Right renal cortex interstitium (tissue), 3 donors: ENCODE measurements around the gene SH3D19. TPM values are rescaled to one million over a fixed set of nuclear protein-coding genes. Genes with fewer than 3 reads are reported as not detected.

Experiments
- DNase-seq, 3 donors: peaks; one replicate each; pipeline ENCODE4 v3.0.0-alpha.2; 2013; ENCODE audit warnings: low read depth in 3 of 3, low spot score in 2 of 3
- polyA plus RNA-seq, 3 donors: library from polyadenylated mRNA; unstranded; fragments of 120-200 nt; gene quantifications; one replicate each; pipeline ENCODE4 v1.2.1, GENCODE V29; 2013; ENCODE audit not compliant: insufficient read length in 3 of 3

Gene SH3D19, protein sequence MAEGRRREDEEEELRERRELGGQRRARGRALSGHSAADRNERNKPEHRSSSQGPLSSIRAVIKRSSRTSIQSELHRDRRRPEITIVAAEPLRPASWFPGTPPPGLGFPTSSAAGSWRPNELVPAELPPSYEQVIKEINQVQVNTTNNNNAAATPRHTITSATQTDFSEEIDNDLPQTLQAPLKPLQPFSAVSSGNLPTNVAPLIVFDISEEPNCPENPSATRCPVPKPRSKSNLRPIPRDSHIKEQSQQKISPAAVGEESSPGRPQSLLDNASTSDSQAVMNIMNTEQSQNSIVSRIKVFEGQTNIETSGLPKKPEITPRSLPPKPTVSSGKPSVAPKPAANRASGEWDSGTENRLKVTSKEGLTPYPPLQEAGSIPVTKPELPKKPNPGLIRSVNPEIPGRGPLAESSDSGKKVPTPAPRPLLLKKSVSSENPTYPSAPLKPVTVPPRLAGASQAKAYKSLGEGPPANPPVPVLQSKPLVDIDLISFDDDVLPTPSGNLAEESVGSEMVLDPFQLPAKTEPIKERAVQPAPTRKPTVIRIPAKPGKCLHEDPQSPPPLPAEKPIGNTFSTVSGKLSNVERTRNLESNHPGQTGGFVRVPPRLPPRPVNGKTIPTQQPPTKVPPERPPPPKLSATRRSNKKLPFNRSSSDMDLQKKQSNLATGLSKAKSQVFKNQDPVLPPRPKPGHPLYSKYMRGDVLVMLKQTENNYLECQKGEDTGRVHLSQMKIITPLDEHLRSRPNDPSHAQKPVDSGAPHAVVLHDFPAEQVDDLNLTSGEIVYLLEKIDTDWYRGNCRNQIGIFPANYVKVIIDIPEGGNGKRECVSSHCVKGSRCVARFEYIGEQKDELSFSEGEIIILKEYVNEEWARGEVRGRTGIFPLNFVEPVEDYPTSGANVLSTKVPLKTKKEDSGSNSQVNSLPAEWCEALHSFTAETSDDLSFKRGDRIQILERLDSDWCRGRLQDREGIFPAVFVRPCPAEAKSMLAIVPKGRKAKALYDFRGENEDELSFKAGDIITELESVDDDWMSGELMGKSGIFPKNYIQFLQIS
- polyA plus RNA-seq = 10 to 100 TPM; 25.0 to 27.5 (median 26.9) TPM

DNA sequence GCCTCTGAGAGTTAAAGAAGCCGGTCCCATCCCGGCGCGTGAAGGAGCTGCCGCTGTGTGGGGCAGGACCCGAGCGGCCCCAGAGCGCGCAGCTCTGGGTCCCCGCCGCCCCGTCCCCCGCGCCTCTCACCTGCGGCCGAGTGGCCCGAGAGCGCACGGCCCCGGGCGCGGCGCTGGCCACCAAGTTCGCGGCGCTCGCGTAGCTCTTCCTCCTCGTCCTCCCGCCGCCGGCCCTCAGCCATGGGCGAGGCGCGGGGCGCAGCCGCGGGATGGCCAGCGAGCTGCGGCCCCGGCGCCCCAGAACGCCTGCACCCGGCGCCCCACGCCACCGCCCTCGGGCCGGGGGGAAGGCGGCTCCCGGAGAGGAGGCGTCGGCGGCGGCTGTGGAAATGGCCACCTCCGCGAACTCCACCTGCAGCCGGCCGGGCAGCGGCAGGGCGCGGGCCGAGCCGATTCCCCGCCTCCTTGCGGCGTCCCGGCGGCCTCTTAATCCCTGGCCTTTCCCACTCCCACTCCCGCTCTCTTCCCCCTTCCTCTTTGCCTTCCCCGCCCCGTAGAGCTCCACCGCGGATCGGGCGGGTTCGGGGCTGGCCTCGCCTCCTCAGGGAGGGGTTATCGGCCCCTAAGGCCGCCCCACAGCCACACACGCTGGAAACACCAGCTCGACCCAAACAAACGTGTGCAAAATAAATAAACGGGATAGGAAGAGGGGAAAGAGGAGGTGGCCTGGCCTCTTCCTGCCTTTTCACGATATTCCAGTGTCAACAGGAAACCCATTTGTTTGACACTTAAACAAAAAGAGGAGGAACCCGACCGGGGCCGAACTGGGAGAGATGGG, at the start of gene SH3D19:
TSS of gene SH3D19 (minus strand) at position 495 of the 838 bp plus-strand sequence. CDS start at position 242, 253 bp downstream.
- DNase-seq = peak in 1 of 3 donors; percentile 29

DNA sequence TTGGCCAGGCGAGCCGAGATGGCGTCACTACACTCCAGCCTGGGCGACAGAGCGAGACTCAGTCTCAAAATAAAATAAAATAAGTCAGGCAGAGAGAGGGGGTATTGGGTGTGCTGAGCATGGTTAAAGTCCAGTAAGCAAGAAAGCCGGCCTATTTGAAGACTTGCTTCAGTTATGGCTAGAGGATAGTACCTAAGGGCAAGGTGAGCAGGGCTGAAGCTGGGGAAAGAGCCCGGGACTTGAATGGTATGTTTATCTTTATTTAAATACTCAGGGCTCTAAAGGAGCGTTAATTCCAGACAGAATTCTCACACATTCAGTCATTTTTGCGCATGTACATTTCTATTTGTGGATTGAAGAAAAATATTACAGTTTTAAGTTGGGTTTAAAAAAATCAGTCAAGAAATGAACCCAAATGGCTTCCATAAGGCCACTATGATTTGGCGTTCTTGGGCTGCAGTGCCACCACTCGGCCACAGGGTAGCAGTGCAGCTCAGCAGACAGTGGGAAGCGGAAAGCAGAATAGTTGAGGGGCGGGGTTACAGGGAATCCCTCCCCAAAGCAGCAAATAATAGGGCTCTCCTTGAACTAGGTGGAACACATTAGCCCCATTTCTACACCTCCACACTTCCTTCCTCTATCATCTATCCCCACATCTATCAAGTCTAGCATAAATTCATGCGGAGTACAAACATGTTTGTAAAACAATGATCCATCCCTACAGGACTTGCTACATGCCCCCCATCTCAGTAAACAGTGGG, 37.2 kb upstream of the SH3D19 start:
- peak; percentile 47 to 62 (median 60) for DNase-seq

DNA sequence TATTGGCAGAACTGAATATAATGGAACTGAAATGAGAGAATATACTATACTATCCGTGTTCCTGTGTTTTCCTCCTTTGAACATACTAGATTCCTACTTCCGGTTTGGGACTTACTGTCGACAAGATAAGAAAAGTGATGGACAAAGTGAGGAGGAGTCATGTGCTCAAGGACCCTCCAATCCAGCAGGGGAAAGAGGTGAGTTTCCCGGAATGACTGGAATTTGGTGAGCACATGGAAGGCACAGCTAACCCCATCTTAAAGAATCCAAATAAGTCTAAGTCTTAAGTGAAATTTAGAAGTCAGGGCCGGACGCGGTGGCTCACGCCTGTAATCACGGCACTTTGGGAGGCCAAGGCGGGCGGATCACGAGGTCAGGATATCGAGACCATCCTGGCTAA, 36.6 kb upstream of the SH3D19 start:
- DNase-seq = no peak

DNA sequence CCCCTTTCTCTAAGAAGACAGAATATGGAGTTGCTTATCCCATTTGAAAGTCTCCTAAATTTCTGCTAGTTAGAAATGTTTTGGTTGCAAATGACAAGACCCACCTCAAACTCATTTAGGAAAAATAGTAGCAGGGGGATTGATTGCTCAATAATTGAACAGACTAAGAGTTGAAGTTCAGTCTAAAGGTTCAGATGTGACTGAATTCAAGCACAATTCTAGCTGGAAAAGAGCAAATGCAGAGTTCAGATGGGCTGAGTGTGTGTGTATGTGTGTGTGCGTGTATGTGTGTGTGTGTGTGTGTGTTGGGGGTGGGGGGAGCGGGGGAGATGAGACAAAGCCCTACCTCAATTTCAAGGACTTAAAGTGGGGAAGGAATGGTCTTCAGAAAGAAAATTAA, 35.7 kb upstream of the SH3D19 start:
- no peak for DNase-seq

DNA sequence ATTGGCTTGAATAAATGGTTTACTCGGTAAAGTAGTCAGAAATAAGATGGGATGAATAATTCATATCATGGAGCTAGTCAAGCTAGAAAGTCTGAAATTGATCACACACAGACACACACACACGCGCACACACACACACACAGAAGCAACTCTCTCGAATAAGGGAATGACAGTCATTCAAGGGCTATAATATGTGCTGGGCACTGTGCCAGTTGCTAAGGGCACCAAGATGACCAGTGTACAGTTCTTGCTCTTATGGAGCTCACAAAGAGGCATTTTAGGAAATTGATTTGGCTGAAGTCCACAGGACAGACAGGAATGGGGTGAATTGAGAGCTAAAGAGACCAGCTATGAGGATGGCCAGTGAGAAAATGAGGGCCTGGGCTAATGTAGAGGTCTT, 34.2 kb upstream of the SH3D19 start:
- no peak for DNase-seq

DNA sequence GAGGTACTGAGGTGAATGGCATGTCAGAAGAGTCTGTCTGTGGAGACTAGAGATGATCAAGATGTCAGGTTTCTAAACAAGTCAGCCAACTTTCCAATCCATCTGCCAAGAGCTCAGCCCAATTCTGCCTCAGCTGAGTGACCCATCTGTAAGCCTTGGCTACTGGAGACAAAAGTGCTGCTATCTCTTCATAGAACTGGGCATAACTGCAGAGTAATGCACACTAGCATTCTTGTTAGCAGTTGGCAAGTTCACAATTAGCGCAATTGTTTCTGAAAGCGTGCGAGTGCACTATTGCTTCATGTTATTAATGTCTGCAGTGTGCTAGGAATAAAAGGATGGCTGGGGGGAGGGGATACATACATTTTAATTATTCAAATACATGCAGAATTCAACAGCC, 32.9 kb upstream of the SH3D19 start:
- DNase-seq = no peak

DNA sequence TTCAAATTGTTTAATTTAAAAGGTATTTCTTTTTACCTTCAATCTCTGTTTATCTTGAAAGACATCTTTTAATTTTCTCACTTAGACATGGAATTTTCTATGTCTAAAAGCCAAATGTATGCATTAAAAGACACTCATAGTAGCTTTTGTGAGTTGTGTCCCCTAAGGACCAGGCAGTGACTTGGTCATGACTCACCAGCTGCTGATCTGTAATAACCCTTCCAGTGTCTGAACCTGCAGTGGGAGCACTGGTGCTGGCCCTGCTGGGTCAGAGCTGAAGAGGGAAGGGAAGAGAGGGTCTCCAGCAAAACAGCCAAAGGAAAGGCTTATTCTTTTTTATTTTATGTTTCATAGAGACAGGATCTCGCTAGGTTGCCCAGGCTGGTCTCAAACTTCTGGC, 31.1 kb upstream of the SH3D19 start:
- no peak for DNase-seq

DNA sequence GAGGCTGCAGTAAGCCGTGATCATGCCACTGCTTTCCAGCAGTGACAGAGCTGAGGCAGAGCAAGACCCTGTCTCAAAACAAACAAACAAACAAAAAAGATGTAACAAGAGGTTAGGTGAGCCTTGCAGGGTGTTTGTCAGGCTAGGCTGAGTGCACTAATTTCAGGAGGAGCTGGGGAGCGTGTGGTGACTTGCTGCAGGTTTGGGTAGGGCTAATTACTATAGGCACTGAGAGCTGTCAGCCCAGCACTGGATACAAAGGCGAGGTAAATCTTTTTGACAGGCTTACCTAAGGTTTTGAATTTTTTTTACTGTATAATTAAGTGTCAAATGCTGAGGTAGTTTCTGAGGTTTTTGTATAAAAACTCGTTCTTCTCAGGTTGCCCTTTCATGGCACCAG, 29.8 kb upstream of the SH3D19 start:
- DNase-seq = no peak

DNA sequence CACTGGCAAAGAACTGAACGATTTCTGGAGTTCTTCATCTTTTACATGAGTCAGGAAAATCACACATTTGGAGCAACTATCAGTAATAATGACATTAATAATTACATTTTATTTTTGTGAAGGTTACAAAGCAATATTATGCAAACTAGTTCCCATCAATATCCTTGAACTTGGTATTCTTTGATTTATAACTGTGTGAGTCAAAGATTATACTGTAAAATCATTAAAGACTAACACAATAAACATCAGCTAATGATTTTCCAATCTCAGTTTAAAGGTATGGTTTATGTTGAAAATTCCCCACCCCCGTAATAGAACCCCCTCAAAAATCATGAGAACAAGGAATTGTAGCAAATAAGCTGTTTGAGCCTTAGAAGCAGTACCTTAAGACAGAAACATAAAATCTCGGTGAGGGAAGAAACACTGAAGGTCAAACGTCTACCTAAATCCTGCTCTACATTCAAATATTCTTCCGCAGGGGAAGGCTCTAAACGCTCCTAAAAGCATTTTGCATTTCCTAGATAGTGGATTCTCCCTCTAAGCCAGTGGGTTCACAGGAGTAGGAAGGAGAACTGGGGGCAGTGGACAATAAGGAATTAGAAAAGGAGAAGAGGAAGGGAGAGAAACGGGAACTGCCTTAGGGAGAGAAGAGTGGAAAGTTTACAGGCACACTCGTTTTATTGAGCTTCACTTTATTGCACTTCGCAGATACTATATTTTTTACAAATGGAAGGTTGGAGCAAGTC, 22.3 kb upstream of the SH3D19 start:
- DNase-seq = no peak

DNA sequence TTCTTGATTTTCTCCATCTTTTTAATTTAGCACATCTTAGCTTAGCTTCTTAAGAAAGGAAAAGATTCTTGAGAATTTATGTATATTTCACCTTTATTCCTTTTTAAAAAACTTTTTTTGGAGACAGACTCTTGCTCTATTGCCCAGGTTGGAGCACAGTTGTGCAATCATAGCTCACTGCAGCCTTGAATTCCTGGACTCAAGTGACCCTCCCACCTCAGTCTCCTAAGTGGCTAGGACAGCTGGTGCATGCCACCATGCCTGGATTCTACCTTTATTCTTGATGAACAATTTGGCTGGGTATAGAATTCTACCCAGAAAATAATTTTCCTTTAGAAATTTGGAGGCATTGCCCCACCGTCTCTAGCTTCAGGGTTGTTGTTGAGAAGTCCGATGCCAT, 19.5 kb upstream of the SH3D19 start:
- no peak for DNase-seq

DNA sequence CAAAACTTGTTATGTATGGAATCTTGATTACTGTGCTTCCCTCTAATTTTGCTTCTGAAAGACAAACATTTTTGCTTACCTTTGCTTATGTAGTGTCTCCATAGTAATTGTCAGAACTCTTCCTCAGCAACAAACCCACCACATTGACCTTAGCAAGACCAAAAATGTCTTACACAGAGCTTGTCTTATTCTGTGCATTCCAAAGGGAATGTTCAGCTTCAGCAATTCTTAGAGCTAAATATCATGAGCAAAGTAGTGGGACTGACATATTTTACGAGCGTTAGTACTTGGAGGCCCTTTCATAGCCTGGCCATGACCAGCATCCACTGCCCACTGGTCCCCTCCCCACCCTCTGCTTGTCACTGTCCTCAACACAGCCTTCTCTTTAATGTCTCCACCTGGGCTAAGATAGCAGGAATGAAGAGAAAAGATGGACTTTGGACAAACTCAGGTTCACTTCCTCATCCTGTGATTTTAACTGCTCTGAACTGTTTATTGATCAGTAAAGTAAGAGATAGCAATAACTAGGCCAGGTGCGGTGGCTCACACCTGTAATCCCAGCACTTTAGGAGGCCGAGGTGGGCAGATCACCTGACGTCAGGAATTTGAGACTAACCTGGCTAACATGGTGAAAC, 15.5 kb upstream of the SH3D19 start:
- no peak for DNase-seq

DNA sequence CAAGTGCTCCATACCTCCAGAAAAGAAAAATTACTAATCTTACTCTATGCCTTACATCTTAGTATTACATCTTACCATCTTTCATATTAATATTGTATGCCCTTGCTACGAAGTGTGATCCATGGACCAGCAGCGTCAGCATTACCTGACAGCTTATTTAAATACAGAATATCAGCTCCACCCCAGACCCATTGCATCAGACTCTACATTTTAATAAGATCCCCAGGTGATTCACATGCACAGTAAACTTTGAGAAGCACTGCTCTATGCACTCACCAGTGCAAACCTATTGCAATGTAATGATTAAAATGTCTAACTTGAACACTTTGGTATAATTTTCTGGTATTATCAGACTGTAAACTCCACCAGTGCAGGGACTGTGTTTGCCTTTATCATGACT, 14.1 kb upstream of the SH3D19 start:
- DNase-seq = no peak

DNA sequence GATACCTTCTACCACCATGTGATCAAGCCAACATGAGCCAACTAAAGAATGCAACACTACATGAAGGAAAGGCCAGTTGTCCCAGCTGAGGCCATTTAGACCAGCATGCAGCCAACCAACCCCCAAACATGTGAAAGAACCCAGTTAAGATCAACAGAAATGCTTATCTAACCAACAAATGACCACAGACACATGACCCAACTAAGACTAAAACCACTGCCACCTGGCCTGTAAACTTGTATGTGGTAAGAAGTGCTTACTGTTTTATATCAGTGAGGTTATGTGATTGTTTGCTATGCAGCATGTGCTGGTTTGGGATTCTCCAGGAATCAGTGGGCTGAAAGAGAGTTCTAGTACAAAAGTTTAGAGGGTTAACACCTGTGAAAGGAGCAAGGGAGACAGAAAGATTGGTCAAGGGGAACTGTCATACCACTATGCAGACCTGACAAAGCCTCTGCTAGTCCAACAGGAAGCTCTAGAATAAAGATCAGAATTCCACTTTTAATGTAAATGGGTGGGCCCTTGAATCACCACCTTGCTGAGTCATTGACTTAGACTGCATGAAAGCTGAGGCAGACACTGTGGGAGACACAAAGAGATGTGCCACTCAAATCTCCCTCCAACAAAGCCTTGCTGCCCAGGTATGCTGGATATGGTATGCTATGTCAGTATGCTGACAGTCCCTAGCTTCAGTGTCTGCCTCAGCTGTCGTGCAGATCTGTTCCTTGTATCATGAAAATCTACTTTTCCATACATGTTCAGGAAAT, 6.1 kb upstream of the SH3D19 start:
- DNase-seq = no peak

DNA sequence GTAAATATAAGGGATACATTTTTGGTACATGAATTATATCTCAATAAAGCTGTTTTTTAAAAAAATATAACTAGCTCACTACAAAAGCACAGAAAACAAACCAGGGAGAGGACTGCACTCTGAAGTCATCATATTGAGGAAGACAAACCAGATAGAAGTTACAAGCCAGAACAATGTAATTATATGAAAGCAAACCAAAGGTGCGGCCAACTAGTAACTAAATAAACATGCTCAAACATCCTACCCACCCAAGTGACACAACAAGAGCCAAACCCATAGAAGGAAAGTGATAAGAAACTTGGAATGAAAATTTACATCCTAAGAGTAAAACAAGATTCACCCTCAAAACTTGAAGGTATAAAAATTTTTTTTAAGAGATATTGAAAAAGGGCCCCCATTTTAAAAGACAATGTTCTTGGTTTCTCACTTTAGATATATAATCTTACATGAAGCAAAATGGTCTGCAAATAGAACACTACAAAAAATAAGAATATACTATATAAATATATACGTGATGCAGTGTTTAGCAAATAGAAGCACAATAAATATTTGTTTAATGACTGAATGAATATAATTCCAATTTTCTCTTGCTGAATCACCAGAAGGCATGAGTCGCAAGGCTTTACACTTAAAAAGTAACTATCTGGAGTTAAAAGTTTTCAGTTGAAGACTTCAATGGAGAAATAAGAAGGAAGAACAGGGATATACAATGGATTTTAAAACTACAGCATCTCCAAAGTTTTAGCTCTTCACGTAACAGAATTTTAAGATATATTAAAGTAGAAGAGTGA, 4.0 kb upstream of the SH3D19 start:
- DNase-seq = no peak

DNA sequence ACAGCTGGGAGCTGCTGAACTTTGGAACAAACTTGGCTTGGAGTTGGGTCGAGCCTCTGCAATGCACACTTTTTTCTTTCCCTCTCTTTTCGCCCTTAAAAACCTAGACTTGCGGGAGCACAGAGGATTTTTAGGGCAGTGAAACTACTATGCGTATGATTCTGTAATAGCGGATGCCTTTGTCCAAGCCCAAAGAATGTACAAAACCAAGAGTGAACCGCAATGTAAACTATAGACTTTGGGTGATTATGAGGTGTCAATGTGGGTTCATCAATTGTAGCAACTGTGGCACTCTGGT, 493 bp upstream of the SH3D19 start:
- DNase-seq = no peak

DNA sequence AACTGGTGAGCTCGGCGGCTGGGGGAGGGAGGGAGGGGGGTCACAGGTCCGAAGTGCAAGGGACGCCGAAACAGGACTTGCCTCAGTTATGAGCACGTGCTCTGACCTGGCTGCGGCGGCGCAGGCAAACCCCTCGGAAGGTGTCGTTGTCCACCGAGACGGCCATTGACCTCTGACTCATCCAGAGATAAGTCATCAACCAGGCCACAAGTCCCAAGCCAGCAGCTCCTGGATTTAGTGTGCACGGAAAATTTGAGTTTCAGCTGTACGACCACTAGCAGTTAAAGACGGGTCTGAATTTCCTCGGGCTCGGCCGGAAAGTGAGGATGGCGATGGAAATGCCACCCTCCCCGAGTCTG, 674 bp downstream of the SH3D19 start:
- peak in 1 of 3 donors; percentile 47 for DNase-seq

DNA sequence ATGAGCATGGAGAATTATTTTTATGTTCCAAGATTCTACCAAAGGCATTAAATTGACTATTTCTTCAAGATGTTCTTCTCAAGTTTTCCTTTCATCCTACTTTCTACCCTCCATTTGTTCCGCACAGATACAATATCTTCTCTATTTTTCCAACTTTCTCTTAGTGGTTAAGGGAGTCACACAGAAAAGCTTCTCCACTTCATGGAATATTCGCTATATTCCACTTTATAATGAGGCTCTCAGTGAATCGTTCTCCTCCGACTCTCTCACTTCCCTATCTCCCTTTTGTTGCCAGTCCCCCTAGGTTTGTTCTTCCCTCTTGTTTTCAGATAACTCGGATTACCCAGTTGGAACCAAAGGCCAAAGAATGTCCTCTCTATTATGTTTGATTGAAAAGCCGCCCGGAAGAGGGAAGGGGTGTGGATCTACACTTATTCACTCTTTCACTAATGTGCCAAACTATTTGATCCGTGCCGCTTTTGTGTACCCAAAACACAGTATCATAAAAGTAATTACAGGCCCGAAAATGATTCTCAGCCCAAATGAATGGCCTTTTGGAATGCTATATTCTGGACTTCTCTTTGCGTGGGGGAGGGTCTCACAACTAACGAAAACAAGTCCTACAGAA, 1.2 kb downstream of the SH3D19 start:
- DNase-seq = peak in 1 of 3 donors; percentile 31
